Right lobe of liver (tissue), 6 donors: ENCODE results near the gene UBA1. TPM values are rescaled to one million over a fixed set of nuclear protein-coding genes. Genes with fewer than 3 reads are reported as not detected.

Experiments used
- ATAC-seq, 4 donors: fragments of 200-7000 bp; cut with Tn5 transposase; one replicate each; pipeline ENCODE4 v1.9.1; 2020; ENCODE audit warnings: mild to moderate bottlenecking in 4 of 4, moderate library complexity in 4 of 4
- DNase-seq, 3 donors: peaks; one replicate each; pipeline ENCODE4 v3.0.0-alpha.2; 2020
- H3K27ac ChIP-seq, 3 donors: fragments of 200-600 bp; one replicate each; pipeline ENCODE4 v1.8.0; 2022
- H3K27me3 ChIP-seq, 2 donors: fragments of 200-600 bp; one replicate each; pipeline ENCODE4 v1.8.0; 2022
- H3K36me3 ChIP-seq, 4 donors: fragments of 200-600 bp; sonication (generic) in 1 of 4; one replicate each; pipeline versions ENCODE4 v1.5.1 to v1.8.0; 2017 to 2022; ENCODE audit warnings: control low read depth in 1 of 4
- H3K4me1 ChIP-seq, 4 donors: fragments of 200-600 bp; sonication (generic) in 1 of 4; one replicate each; pipeline versions ENCODE4 v1.5.1 to v1.8.0; 2017 to 2022; ENCODE audit warnings: control low read depth in 1 of 4
- H3K4me3 ChIP-seq, 3 donors: fragments of 200-600 bp; one replicate each; pipeline ENCODE4 v1.8.0; 2022
- H3K9me3 ChIP-seq, 4 donors: fragments of 200-600 bp; sonication (generic) in 1 of 4; one replicate each; pipeline versions ENCODE4 v1.5.1 to v1.8.0; 2017 to 2022; ENCODE audit warnings: control low read depth in 1 of 4
- CTCF ChIP-seq, 4 donors: fragments of 200-600 bp in 3 of 4; fragments of 450-650 bp in 1 of 4; IDR thresholded peaks; one replicate each; pipeline versions ENCODE4 v1.5.1 to v1.8.0; 2016 to 2022; ENCODE audit warnings: antibody characterized with exemption in 4 of 4, mild to moderate bottlenecking in 2 of 4
- POLR2A ChIP-seq: fragments of 450-650 bp; IDR thresholded peaks from one replicate; pipeline ENCODE4 v1.6.1; 2017; ENCODE audit warnings: antibody characterized with exemption, mild to moderate bottlenecking
- WGBS: methylation state at CpG from one replicate; pipeline ENCODE4 v1.1.6; 2018; ENCODE audit warnings: low coverage, low lambda C conversion rate; ENCODE audit not compliant: insufficient coverage; ENCODE audit errors: missing lambda C conversion rate; 5-methylcytosine and 5-hydroxymethylcytosine counted together
- intact Hi-C, 2 donors: fragments of 100-400 bp; cut with DNase I; formaldehyde crosslinking; loops; one replicate each; pipeline versions ENCODE4 v1.11.2 to v1.14.1; 2022
- total RNA-seq, 6 experiments: library from RNA; depleted of rRNA in 2 of 6; stranded (reverse); fragments of >200 nt in 2 of 6; fragmentation: NEBNext Ultra II Directional in 3 of 6; extraction: Animal tissue kit (Norgen Biotek cat#: 25700) in 3 of 6; gene quantifications; one replicate each; pipeline versions ENCODE4 v1.1.0 to v1.2.4, GENCODE V29; 2016 to 2023
- donor health status: DM: no; HTN: yes; CAD: no.
- donor health status: DM: no; HTN: no; CAD: no.
- donor health status: DM: no; HTN: no; CAD: no.
- donor health status: DM: no; HTN: yes; CAD: no.
- donor health status: DM: no; HTN: yes; CAD: no.

UBA1 gene
- total RNA-seq, 6 experiments from 2014 or later: 85.1 to 120 (median 107) TPM

- 26% methylated on average over 27 of the region's 39 CpGs for WGBS
- peaks cover 0 to 13% (median 0%) of the 10 kb centered on the region in 4 donors for H3K4me1 ChIP-seq
- intact Hi-C loops: no loop called here
- ATAC-seq (peak; percentile 29 to 51 (median 32)), DNase-seq (no peak)
- H3K27me3 ChIP-seq: no peaks in the 10 kb centered on the region
- no peaks in the 10 kb centered on the region for H3K9me3 ChIP-seq
- H3K27ac ChIP-seq: peak overlapping the region; percentile 75 to 89 (median 89)
- TF ChIP-seq CTCF (IDR thresholded peaks at IDR 0.05) (no peak), POLR2A (no peak)
- peak overlapping the region; percentile 54 to 69 (median 68) for H3K4me3 ChIP-seq
- peaks cover 0 to 2% (median 0%) of the 10 kb centered on the region in 4 donors for H3K36me3 ChIP-seq
These were observed 48.1 kb upstream of the UBA1 start for GRCh38 chrX:47145395-47146120.

GRCh38 chrX:47146121-47146935 lies 47.3 kb upstream of the UBA1 start:
- Histone ChIP-seq H3K36me3 (peaks cover 0 to 2% (median 0%) of the 10 kb centered on the region in 4 donors), H3K27me3 (no peaks in the 10 kb centered on the region), H3K27ac (no peak overlapping the region), H3K9me3 (no peaks in the 10 kb centered on the region), H3K4me3 (peak overlapping the region; percentile 54 to 69 (median 68)), H3K4me1 (peaks cover 0 to 21% (median 0%) of the 10 kb centered on the region in 4 donors)
- intact Hi-C loops: no loop called here
- no peak for TF ChIP-seq CTCF (IDR thresholded peaks at IDR 0.05)
- DNase-seq (no peak), ATAC-seq (no peak)
- WGBS: 7% methylated on average over 3 of the region's 10 CpGs

GRCh38 chrX:47146936-47147859 lies 46.4 kb upstream of the UBA1 start:
- ATAC-seq (no peak), DNase-seq (no peak)
- TF ChIP-seq POLR2A (no peak), CTCF (IDR thresholded peaks at IDR 0.05) (no peak)
- H3K27ac ChIP-seq: no peak overlapping the region
- no peaks in the 10 kb centered on the region for H3K9me3 ChIP-seq
- H3K4me3 ChIP-seq: no peak overlapping the region
- WGBS: 65% methylated on average over 5 of the region's 12 CpGs
- intact Hi-C loops: no loop called here
- H3K4me1 ChIP-seq: peaks cover 0 to 22% (median 0%) of the 10 kb centered on the region in 4 donors
- no peaks in the 10 kb centered on the region for H3K36me3 ChIP-seq
- no peaks in the 10 kb centered on the region for H3K27me3 ChIP-seq

DNA sequence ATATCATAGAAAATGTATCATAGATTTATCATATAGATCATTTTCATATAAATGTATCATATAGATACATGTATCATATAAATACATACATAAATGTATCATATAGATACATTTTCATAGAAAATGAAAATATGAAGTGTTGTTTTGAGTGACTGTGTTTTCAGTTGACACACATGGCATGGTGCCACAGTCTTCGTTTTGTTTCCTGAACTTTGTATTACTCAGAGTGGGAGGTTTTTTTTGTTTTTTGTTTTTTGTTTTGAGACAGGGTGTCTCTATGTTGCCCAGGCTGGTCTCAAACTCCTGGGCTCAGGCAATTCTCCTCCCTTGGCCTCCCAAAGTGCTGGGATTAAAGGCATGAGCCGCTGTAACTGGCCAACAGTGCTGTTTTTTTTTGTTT lies 44.7 kb upstream of the UBA1 start:
- Histone ChIP-seq H3K27me3 (no peaks in the 10 kb centered on the region), H3K9me3 (no peaks in the 10 kb centered on the region), H3K27ac (no peak overlapping the region), H3K36me3 (no peaks in the 10 kb centered on the region), H3K4me3 (no peak overlapping the region), H3K4me1 (peaks cover 0 to 16% (median 0%) of the 10 kb centered on the region in 4 donors)
- WGBS: 8% methylated on average over 2 of the region's 2 CpGs
- intact Hi-C loops: no loop called here
- DNase-seq: no peak
- TF ChIP-seq POLR2A: no peak
- TF ChIP-seq CTCF (IDR thresholded peaks at IDR 0.05): no peak
- ATAC-seq: no peak
